Measurements from ENCODE around the gene NFATC1. TPM values are rescaled to one million over a fixed set of nuclear protein-coding genes. Genes with fewer than 3 reads are reported as not detected.

The NFATC1 gene
- total RNA-seq, 4 donors from 2014 or later: 14.0 to 22.4 (median 15.0) TPM

- no peak for DNase-seq (ENCODE audit: low spot score in 2 of 2)
- intact Hi-C loops (cut with DNase I; ENCODE audit: low total_unique reads): no loop called here
- TF ChIP-seq POLR2A (IDR thresholded peaks at IDR 0.05) (no peak), CTCF (IDR thresholded peaks at IDR 0.05) (no peak)
- no peak overlapping the region for H3K4me3 ChIP-seq (ENCODE audit: low read depth, poor library complexity, severe bottlenecking)
- 85% methylated on average over 16 of the region's 16 CpGs for WGBS, 2 donors
Observed at GRCh38 chr18:79439628-79440023, 43.9 kb downstream of the NFATC1 start.

GRCh38 chr18:79440316-79441110 lies 44.8 kb downstream of the NFATC1 start:
- WGBS, 2 donors: 61 to 66% methylated on average over 13 to 30 of the region's 31 CpGs
- no peak overlapping the region for H3K4me3 ChIP-seq (ENCODE audit: low read depth, poor library complexity, severe bottlenecking)
- intact Hi-C loops (cut with DNase I; ENCODE audit: low total_unique reads): no loop called here
- TF ChIP-seq POLR2A (IDR thresholded peaks at IDR 0.05): no peak
- no peak for TF ChIP-seq CTCF (IDR thresholded peaks at IDR 0.05)
- DNase-seq (ENCODE audit: low spot score in 2 of 2): no peak

GRCh38 chr18:79441420-79441819 lies 45.7 kb downstream of the NFATC1 start:
- intact Hi-C loops (cut with DNase I; ENCODE audit: low total_unique reads): no loop called here
- 95% methylated on average over 15 to 16 of the region's 16 CpGs for WGBS, 2 donors
- no peak for DNase-seq (ENCODE audit: low spot score in 2 of 2)

GRCh38 chr18:79442508-79443221 lies 46.9 kb downstream of the NFATC1 start:
- no peak for DNase-seq (ENCODE audit: low spot score in 2 of 2)
- 73 to 77% methylated on average over 29 of the region's 29 CpGs for WGBS, 2 donors
- intact Hi-C loops (cut with DNase I; ENCODE audit: low total_unique reads): no loop called here
- H3K4me3 ChIP-seq (ENCODE audit: low read depth, poor library complexity, severe bottlenecking): no peak overlapping the region
- TF ChIP-seq CTCF (IDR thresholded peaks at IDR 0.05): no peak
- TF ChIP-seq POLR2A (IDR thresholded peaks at IDR 0.05): no peak

More at GRCh38 chr18:79441420-79441819, 45.7 kb downstream of the NFATC1 start:
- no peak overlapping the region for H3K4me3 ChIP-seq (ENCODE audit: low read depth, poor library complexity, severe bottlenecking)
- TF ChIP-seq POLR2A (IDR thresholded peaks at IDR 0.05) (no peak), CTCF (IDR thresholded peaks at IDR 0.05) (no peak)

- no peak for DNase-seq (ENCODE audit: low spot score in 2 of 2)
- no peak overlapping the region for H3K4me3 ChIP-seq (ENCODE audit: low read depth, poor library complexity, severe bottlenecking)
- 82 to 83% methylated on average over 15 of the region's 15 CpGs for WGBS, 2 donors
- intact Hi-C loops (cut with DNase I; ENCODE audit: low total_unique reads): no loop called here
- TF ChIP-seq CTCF (IDR thresholded peaks at IDR 0.05): no peak
- no peak for TF ChIP-seq POLR2A (IDR thresholded peaks at IDR 0.05)
Observed at GRCh38 chr18:79445221-79445620, 49.5 kb downstream of the NFATC1 start.
